Left lung (tissue), 10 donors: ENCODE measurements around the gene NUP85. TPM values are rescaled to one million over a fixed set of nuclear protein-coding genes. Genes with fewer than 3 reads are reported as not detected.

Experiments
- ATAC-seq: fragments of 200-7000 bp; cut with Tn5 transposase; one replicate; pipeline ENCODE4 v1.9.1; 2020; ENCODE audit warnings: moderate library complexity
- DNase-seq, 4 donors: peaks; one replicate each; pipeline ENCODE4 v3.0.0-alpha.2; 2013 to 2020
- H3K27ac ChIP-seq, 2 donors: fragments of 200-600 bp; sonication (generic) in 1 of 2; one replicate each; pipeline versions ENCODE4 v1.5.0 to v1.8.0; 2020 to 2021
- H3K27me3 ChIP-seq, 2 donors: fragments of 200-600 bp; sonication (generic) in 1 of 2; one replicate each; pipeline versions ENCODE4 v1.5.0 to v1.8.0; 2020 to 2021
- H3K36me3 ChIP-seq, 2 donors: fragments of 200-600 bp; sonication (generic) in 1 of 2; one replicate each; pipeline versions ENCODE4 v1.5.0 to v1.8.0; 2020 to 2021
- H3K4me1 ChIP-seq, 2 donors: fragments of 200-600 bp; one replicate each; pipeline ENCODE4 v1.8.0; 2021
- H3K4me3 ChIP-seq, 2 donors: fragments of 200-600 bp; sonication (generic) in 1 of 2; one replicate each; pipeline versions ENCODE4 v1.5.0 to v1.8.0; 2020 to 2021; ENCODE audit warnings: mild to moderate bottlenecking in 1 of 2
- H3K9me3 ChIP-seq, 2 donors: fragments of 200-600 bp; sonication (generic) in 1 of 2; one replicate each; pipeline versions ENCODE4 v1.5.0 to v1.8.0; 2020 to 2021
- CTCF ChIP-seq, 2 donors: fragments of 200-600 bp; sonication (generic) in 1 of 2; IDR thresholded peaks; one replicate each; pipeline versions ENCODE4 v1.5.0 to v1.8.0; 2021; ENCODE audit warnings: antibody characterized with exemption in 2 of 2
- intact Hi-C, 2 donors: fragments of 100-400 bp; cut with DNase I; formaldehyde crosslinking; loops; one replicate each; pipeline versions ENCODE4 v1.11.2 to v1.14.2; 2022
- polyA plus RNA-seq, 6 donors: library from polyadenylated mRNA; unstranded; fragments of 120-200 nt; gene quantifications; one replicate each; pipeline ENCODE4 v1.2.1, GENCODE V29; 2013; ENCODE audit not compliant: insufficient read length in 6 of 6
- total RNA-seq, 2 donors: library from RNA; stranded (reverse); fragmentation: NEBNext Ultra II Directional; extraction: Animal tissue kit (Norgen Biotek cat#: 25700); gene quantifications; one replicate each; pipeline ENCODE4 v1.2.1, GENCODE V29; 2021
- donor health status: DM: no; HTN: yes; CAD: no.
- donor health status: DM: no; HTN: no; CAD: no.

NUP85 gene
- total and polyA plus RNA-seq, 8 donors: 53.3 to 101 (median 78.4) TPM

DNA sequence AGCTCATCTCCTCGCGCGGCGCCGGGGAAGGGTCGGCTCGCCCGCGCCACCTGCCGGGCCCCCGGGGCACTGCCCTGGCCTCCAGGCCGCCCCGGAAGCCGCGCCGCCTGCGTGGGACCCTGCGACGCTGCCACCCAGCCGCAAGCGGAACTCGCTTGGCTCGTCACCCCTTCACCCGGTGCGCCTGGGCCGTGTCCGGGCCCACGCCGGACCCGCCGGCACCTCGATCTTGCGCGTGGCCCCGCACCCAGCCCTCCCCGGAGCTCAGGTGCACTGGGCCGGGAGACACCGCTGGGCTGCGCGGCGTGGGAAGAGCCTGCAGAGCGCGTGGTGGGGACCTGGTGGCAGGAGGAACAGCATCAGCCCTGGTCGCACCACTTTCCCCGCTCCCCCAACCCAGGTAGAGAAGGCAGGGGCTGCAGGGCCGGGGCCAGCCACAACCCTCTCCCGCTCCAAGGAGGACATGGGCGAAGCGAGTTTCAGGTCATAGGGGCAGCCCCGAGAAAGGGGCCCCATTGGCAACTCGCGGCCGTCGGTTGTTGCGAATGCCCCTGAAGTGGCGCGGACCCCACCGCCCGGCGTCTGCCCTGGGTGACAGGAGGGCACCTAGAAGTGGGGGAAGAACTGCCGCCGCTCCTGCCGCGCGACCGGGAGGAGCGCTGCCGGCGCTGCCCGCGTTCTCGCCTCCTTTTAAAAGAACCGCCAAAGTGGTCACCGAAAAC is 65.9 kb downstream of the NUP85 start:
- DNase-seq (peak in 3 of 4 donors; percentile 82 to 98 (median 84)), ATAC-seq (peak; percentile 87)
- no peaks in the 10 kb centered on the region for H3K9me3 ChIP-seq
- peak; percentile 74 to 89 for TF ChIP-seq CTCF (IDR thresholded peaks at IDR 0.05)
- H3K4me1 ChIP-seq: peaks cover 13 to 58% of the 10 kb centered on the region in 2 donors
- peaks cover 0 to 45% of the 10 kb centered on the region in 2 donors for H3K36me3 ChIP-seq
- H3K27me3 ChIP-seq: no peaks in the 10 kb centered on the region
- peak overlapping the region; percentile 81 to 95 for H3K27ac ChIP-seq
- peak overlapping the region; percentile 73 to 86 for H3K4me3 ChIP-seq
- intact Hi-C loops: no loop called here

DNA sequence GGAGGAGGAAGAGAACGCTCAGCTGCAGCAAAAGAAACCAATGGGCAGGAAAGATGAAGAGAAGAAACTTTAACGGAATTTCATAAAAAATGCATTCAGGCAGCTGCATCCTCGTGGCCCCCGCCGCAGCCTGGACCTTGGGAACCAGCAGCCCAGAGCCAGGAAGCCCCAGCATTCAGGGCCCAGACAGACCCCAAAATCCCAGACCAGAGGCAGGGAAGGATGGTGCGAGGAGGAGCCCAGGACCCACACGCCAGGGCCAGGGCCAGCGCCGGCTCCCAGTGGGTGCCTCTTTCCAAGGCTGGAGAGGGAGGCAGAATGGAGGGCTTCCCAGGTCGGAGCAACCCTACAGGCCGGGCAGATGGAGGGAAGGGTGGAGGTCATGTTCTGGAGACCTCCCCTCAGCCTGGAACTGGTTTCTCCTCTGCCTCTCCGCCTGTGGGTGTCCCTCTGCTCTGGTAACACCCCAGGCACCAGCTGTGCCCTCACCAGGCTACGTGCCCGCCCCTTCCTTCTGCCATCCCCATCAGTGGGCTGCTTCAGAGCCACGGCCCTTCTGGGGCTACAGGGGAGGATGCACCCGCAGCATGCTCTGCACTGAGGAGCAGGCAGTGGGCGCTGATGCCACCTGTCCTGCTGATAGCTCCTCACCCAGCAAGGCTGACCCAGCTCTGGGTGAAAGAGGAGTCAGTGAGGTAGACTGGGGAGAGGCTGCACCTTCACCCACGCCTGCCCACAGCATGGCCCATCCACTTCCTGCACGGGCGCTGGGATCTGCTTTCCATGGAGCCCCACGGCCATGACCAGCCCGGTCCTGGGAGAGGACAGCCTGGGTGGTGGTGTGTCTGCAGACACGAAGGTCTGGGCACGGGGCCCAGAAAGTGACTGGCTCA is 66.7 kb downstream of the NUP85 start:
- intact Hi-C loops: no loop called here

DNA sequence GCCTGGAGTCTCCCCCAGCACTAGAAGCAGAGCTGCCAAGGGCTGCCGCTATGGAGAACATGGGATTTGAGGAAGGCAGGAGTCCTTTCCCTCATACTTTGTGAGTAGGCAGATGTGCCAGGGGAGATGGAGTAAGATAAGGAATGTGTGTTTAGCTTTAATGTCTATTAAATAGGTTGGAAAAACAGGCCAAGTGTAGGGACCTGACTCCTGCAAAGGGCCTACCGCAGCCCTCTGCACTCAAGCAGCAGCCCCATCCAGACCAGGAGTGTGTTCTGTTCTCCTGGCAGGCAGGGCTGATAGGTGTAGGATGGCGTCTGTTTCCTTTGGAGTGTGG is 67.3 kb downstream of the NUP85 start:
- no peak for DNase-seq
- TF ChIP-seq CTCF (IDR thresholded peaks at IDR 0.05): no peak
- no peak for ATAC-seq
- H3K4me3 ChIP-seq: no peak overlapping the region
- H3K4me1 ChIP-seq: peaks cover 13 to 46% of the 10 kb centered on the region in 2 donors
- H3K27ac ChIP-seq: peak overlapping the region in 1 of 2 donors; percentile 95
- peaks cover 0 to 42% of the 10 kb centered on the region in 2 donors for H3K36me3 ChIP-seq
- no peaks in the 10 kb centered on the region for H3K27me3 ChIP-seq
- intact Hi-C loops: no loop called here
- H3K9me3 ChIP-seq: no peaks in the 10 kb centered on the region

More for the DNA sequence above, 66.7 kb downstream of the NUP85 start:
- DNase-seq (no peak), ATAC-seq (no peak)
- Histone ChIP-seq H3K4me3 (peak overlapping the region; percentile 73 to 86), H3K36me3 (peaks cover 0 to 41% of the 10 kb centered on the region in 2 donors), H3K27me3 (no peaks in the 10 kb centered on the region), H3K4me1 (peaks cover 13 to 52% of the 10 kb centered on the region in 2 donors), H3K27ac (peak overlapping the region; percentile 81 to 95), H3K9me3 (no peaks in the 10 kb centered on the region)
- no peak for TF ChIP-seq CTCF (IDR thresholded peaks at IDR 0.05)

DNA sequence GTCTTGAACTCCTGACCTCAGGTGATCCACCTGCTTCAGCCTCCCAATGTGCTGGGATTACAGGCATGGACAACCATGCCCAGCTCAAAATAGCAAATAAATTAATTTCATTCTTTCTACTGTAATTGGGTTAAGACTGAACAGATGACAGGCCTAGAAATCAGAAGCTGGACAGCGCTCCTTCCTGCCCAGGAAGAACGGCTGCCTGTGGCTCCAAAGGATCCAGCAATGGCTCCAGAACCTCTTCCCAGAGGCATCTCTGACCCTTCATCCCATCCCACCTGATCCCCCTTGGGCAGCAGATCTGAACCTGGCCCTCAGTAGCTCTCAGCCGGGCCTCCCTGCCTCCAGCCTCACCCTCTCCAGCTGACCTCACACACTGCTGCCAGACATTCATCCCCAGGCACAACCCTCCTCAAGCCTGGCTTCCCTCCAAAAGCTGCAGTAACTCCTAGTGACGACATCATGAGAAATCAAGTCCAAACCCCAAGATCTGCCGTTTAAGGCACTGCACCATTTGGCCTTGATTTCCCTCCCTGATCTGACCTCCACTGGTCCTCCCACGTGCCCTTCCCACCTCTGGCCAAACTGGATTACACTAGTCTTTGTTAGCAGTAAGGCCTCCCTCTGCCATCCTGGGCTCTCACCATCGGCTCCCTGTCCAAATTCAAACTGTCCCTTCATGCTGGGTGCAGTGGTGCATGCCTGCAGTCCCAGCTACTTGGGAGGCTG is 68.7 kb downstream of the NUP85 start:
- no peaks in the 10 kb centered on the region for H3K9me3 ChIP-seq
- DNase-seq (no peak), ATAC-seq (no peak)
- TF ChIP-seq CTCF (IDR thresholded peaks at IDR 0.05): no peak
- intact Hi-C loops: no loop called here
- H3K27ac ChIP-seq: no peak overlapping the region
- H3K36me3 ChIP-seq: peaks cover 0 to 52% of the 10 kb centered on the region in 2 donors
- no peaks in the 10 kb centered on the region for H3K27me3 ChIP-seq
- peaks cover 16 to 34% of the 10 kb centered on the region in 2 donors for H3K4me1 ChIP-seq
- no peak overlapping the region for H3K4me3 ChIP-seq
